ENCODE measurements around the gene PSME2.

Gene PSME2

GRCh38 chr14:24141097-24141880 lies 5.1 kb downstream of the PSME2 start, which contains the start of gene EMC9 (continued):
- TF ChIP-seq ZNF521 (tag by site-specific recombination; IDR thresholded peaks at IDR 0.05) (no peak), HOXC10 (CRISPR knock-in tag; IDR thresholded peaks at IDR 0.05) (no peak), TRIM28 (IDR thresholded peaks at IDR 0.05; ENCODE audit: borderline replicate concordance, low read length) (peak; percentile 56; the same call in 1 of the 2 replicates), HOXD13 (CRISPR knock-in tag; IDR thresholded peaks at IDR 0.05; ENCODE audit: borderline replicate concordance) (no peak), ZNF621 (tag by site-specific recombination; IDR thresholded peaks at IDR 0.05) (no peak), ZNF776 (tag by site-specific recombination; IDR thresholded peaks at IDR 0.05; ENCODE audit: borderline replicate concordance) (no peak), ZNF518A (tag by site-specific recombination; conservative IDR thresholded peaks at IDR 0.05; ENCODE audit: low read depth) (0 out of 2 replicates have a peak, but pooled peaks have one; percentile 12), ZNF791 (tag by site-specific recombination; IDR thresholded peaks at IDR 0.05) (no peak), ZNF140 (tag by site-specific recombination; IDR thresholded peaks at IDR 0.05) (no peak), ZNF2 (tag by site-specific recombination; IDR thresholded peaks at IDR 0.05) (peak; percentile 81; the same call in 1 of the 2 replicates), ZNF670 (tag by site-specific recombination; IDR thresholded peaks at IDR 0.05; ENCODE audit: low read depth) (no peak), ZNF138 (tag by site-specific recombination; IDR thresholded peaks at IDR 0.05; ENCODE audit: borderline replicate concordance) (no peak), ZNF174 (tag by site-specific recombination; IDR thresholded peaks at IDR 0.05) (no peak), ZNF830 (tag by site-specific recombination; IDR thresholded peaks at IDR 0.05; ENCODE audit: low read depth) (no peak), ZNF514 (tag by site-specific recombination; IDR thresholded peaks at IDR 0.05) (no peak), GLIS1 (tag by site-specific recombination; IDR thresholded peaks at IDR 0.05) (peak; percentile 80), ZNF416 (tag by site-specific recombination; IDR thresholded peaks at IDR 0.05) (no peak), YY2 (tag by site-specific recombination; IDR thresholded peaks at IDR 0.05) (peak; percentile 5; the same call in 1 of the 2 replicates), ZNF555 (tag by site-specific recombination; conservative IDR thresholded peaks at IDR 0.05) (no peak), SCRT1 (tag by site-specific recombination; IDR thresholded peaks at IDR 0.05; ENCODE audit: borderline replicate concordance) (no peak), ZNF423 (tag by site-specific recombination; IDR thresholded peaks at IDR 0.05) (0 out of 2 replicates have a peak, but pooled peaks have one; percentile 18), ZNF623 (tag by site-specific recombination; IDR thresholded peaks at IDR 0.05) (peak; percentile 36; the same call in 1 of the 2 replicates), ZNF664 (tag by site-specific recombination; IDR thresholded peaks at IDR 0.05) (no peak), HIC1 (tag by site-specific recombination; IDR thresholded peaks at IDR 0.05) (peak; percentile 94), ZNF302 (tag by site-specific recombination; IDR thresholded peaks at IDR 0.05; ENCODE audit: low read depth) (no peak)
- TF ChIP-seq, protein P1, sequence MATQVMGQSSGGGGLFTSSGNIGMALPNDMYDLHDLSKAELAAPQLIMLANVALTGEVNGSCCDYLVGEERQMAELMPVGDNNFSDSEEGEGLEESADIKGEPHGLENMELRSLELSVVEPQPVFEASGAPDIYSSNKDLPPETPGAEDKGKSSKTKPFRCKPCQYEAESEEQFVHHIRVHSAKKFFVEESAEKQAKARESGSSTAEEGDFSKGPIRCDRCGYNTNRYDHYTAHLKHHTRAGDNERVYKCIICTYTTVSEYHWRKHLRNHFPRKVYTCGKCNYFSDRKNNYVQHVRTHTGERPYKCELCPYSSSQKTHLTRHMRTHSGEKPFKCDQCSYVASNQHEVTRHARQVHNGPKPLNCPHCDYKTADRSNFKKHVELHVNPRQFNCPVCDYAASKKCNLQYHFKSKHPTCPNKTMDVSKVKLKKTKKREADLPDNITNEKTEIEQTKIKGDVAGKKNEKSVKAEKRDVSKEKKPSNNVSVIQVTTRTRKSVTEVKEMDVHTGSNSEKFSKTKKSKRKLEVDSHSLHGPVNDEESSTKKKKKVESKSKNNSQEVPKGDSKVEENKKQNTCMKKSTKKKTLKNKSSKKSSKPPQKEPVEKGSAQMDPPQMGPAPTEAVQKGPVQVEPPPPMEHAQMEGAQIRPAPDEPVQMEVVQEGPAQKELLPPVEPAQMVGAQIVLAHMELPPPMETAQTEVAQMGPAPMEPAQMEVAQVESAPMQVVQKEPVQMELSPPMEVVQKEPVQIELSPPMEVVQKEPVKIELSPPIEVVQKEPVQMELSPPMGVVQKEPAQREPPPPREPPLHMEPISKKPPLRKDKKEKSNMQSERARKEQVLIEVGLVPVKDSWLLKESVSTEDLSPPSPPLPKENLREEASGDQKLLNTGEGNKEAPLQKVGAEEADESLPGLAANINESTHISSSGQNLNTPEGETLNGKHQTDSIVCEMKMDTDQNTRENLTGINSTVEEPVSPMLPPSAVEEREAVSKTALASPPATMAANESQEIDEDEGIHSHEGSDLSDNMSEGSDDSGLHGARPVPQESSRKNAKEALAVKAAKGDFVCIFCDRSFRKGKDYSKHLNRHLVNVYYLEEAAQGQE (tag by site-specific recombination; IDR thresholded peaks at IDR 0.05), result no peak
- TF ChIP-seq, protein P2, sequence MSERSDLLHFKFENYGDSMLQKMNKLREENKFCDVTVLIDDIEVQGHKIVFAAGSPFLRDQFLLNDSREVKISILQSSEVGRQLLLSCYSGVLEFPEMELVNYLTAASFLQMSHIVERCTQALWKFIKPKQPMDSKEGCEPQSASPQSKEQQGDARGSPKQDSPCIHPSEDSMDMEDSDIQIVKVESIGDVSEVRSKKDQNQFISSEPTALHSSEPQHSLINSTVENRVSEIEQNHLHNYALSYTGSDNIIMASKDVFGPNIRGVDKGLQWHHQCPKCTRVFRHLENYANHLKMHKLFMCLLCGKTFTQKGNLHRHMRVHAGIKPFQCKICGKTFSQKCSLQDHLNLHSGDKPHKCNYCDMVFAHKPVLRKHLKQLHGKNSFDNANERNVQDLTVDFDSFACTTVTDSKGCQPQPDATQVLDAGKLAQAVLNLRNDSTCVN (tag by site-specific recombination; optimal IDR thresholded peaks at IDR 0.05), result peak; percentile 84
